Measurements from ENCODE around the gene TUBB4B.

Gene TUBB4B
- 130 to 300 (median 206) reads per million in 4 experiments for total RNA-seq

DNA sequence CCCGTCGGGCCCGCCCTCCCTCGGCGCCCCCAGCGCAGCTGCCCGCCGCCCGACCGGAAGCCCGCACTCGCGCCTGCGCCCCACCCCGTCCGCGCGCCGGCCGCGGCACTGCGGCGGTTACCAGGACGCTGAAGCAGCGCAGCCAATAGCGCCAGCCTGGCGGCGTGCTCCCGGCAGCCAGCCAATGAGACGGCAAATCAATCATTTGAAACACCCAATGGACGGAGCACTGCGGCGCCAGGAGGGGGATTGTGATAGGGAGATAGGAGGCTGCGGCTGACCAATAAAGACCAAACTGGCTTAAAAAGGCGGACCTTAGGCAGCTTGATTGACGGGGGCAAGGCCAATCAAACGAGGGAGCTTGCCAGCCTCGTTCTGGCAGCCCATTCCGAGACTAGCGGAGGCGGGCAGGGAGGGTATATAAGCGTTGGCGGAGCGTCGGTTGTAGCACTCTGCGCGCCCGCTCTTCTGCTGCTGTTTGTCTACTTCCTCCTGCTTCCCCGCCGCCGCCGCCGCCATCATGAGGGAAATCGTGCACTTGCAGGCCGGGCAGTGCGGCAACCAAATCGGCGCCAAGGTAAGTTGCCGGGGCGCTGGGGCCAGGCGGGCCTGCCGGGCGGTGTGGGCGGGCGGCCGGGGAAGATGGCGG is at the start of gene TUBB4B:
TUBB4B (plus strand) TSS at position 447 of the 649 bp plus-strand sequence; CDS start at position 521, 74 bp downstream.
- peak; percentile 96 for DNase-seq

DNA sequence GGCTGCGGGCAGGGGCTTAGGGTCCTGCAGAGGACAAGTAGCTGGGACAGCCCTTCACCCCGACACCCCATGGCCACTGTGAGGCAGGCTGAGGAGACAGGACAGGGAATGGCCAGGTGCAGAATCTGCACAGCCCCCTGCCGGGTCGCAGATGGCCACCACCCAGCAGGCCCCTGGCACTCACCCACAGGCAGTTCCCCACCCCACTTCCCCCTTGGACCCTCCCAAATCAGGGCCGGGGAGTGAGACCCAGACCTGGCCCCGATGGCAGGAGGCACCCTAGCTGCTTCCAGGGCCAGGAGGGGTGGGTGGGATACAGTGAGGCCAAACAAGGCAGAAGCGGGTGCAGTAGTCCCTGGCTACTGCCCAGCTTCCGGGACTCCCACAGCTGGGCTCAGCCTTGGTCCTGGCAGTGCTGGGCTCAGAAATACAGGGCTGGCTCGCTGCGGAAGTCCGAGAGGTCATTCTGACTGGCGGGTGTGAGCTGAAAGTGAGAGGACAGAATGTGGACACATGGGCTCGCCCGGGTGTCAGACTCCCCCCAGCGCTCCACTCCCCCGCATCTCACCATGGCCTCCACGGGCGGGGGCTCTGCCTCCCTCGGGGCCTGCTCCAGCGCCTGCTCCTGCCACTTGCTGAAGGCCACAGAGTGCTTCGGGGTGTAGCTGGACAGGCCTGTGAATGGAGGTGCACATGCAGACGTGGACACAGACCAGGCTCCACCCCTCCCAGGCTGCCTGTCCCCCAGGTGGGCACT is 49.2 kb upstream of the TUBB4B start:
- DNase-seq: no peak

DNA sequence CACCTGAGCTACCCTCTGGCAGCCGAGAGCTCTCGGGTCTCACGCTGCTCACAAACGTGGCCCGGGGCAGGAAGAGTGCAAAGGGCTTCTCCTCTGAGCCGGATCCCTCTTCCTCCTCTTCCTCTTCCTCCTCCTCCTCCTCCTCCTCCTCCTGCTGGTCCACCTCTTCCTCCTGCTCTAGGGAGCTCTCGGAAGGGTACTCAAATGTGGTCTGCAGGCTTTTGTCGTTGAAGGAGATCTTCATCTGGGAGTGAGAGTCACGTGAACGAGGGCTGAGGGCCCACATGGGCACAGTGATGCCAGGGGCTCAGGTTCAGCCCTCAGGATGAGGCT is 48.7 kb upstream of the TUBB4B start:
- DNase-seq: no peak

DNA sequence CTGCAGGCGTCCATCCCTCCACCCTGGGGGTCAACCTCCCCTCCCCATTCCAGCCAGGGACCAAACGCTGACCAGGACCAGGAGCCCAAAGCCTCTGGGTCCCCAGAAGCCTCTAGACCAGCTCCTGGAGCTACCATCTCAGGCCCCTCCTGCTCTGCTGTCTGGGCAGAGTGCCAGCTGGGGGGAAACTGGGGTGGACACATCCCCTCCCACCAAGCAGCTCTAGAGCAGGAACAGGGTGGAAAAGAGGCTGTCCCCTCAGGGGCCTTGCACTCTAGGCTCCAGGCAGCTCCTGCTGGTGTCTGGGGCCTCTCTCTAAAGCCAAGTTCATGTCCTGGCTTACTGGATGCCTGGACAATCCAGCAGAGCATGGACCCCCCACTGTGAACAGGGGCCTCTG is 48.2 kb upstream of the TUBB4B start:
- DNase-seq: no peak

DNA sequence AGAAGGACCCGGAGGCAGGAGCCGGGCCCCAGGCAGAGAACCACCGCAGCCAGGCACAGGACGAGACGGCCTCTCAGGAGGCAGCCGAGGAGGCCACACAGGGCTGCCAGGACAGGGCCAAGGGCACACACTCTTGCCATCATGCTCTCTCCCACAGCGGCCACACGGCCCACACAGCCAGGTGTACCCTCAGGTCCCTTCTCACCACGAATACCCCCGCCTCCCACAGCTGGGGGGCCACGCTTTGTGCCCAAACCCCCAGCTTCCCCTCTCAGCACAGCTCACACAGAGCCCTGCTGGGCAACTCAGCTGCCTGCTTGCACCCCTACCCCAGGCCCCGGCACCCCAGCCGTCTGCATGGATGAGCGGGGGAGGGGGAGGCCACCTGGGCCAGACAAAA is 47.3 kb upstream of the TUBB4B start:
- no peak for DNase-seq

DNA sequence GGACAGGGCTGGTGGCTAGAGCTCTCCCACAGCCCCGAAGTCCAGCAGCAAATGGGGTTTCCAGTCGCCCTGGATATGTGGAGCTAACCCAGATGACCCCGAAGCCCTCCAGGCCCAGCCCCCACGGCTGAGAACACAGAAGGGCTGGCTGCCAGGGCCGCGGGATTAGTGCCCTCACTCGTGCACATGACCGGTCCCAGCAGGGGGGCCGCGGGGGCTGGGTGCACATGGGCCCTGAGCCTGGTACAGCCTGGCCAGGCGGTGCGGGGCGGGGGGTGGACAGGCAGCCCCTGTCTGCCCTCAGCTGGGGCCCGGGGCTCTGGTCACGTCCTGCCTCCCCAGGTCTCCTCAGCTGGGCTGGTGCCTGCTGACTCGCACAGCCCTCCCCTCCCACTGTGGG is 46.7 kb upstream of the TUBB4B start:
- DNase-seq: no peak

DNA sequence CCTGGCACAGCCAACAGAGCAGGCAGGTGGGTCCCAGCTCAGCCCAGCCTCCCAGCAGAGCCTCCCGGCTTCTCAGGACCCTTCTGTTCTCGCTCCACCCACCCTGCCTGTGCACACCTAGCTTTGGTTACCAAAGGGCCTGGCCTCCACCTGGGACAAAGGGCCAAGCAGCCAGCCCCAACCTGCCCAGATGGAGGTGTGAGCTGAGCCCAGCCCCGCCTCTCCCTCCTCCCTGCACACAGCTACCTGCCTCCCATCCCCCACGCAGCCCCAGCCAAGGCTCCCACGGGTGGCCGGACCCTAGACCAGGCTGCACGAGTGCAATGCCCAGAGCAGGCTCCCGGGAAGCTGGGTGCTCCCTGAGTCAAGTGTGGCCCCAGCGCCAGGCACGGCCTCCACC is 46.2 kb upstream of the TUBB4B start:
- DNase-seq: no peak

DNA sequence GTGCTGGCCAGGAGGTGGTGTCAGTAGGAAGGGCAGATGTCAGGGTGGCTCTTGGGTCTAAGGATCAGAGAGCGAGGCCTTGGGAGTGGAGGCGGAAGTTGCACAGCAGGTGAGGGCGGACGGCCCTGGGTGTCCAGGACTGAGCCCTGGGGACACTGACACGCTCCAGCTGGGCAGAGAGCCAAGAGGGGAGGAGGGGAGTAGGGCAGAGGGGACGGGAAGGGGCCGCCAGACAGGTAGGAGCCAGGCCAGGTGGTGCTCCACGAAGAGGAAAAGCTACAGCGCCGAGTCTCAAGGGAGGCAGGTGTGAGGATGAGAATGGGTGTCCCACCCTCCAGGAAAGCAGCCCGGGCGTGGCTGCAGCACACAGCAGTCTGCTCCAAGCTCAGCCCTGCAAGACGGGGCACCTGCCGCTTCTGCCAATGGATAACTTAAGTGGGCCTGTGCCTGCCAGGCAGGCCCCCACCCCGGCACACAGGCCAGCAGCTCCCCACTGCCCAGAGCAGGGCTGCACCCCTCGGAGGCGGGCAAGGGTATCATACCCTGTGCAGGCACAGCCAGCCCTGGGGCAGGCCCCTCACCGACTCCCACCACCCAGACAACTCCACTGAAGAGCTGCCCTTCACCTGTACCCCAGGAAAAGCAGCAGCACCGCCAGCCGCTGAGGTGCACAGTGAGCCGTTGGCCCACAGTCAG is 45.4 kb upstream of the TUBB4B start:
- no peak for DNase-seq

DNA sequence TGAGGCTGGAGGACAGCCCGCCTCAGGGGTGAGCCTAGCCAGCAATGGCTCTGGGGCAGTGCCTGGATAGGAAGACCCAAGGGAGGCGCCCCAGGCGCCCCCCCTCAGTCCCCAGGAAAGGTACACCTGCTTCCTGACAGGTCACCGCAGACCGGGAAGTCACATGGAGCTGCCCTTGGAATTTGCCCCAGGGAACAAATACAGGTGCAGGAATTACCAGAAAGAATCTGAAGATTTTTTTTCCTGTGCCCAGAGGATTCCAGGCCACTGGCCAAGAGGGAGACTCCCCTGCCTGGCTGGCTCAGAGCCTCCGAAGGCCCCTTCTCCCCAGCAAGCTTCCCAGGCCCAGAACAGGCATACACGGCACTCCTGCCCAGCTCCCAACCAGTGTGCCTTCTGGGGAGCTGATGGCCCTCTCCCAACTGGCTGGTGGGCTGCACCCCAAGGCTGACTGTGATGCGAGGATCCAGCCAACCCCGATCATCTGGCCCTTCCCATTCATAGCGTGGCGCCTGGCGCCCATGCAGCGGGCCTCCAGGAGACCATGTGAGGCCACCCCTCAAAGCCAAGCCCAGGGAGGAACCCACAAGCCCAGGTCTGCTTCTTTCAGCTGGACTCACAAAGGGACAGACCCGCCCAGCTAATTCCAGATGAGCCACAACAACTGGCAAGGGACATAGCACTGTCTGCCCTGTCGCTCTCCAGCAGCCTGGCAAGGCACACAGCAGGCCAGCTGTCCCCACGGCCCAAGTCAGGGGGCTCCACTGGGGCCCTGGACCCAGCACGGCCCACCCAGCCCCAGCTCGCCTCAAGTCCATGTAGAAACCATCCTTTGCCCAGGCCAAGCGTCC is 42.8 kb upstream of the TUBB4B start:
- DNase-seq: no peak

DNA sequence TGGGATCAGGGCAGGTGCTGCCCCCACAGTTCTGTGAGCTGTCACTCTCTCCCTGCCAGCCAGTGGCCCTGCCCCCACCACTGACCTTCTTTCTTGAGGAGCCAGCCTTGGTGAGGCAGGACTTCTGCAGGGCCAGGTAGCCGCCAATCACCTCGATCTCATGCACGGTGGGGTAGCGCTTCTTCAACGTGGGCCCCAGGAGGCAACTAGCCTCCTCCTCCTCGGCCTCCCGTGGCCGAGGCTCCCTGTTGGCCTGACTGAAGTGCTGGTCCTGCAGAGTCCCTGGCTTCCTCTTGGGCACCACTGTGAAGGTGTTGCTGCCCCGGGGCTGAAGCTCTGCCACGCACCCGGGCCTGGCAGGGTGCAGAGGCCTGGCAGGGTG is 42.2 kb upstream of the TUBB4B start:
- DNase-seq: no peak

DNA sequence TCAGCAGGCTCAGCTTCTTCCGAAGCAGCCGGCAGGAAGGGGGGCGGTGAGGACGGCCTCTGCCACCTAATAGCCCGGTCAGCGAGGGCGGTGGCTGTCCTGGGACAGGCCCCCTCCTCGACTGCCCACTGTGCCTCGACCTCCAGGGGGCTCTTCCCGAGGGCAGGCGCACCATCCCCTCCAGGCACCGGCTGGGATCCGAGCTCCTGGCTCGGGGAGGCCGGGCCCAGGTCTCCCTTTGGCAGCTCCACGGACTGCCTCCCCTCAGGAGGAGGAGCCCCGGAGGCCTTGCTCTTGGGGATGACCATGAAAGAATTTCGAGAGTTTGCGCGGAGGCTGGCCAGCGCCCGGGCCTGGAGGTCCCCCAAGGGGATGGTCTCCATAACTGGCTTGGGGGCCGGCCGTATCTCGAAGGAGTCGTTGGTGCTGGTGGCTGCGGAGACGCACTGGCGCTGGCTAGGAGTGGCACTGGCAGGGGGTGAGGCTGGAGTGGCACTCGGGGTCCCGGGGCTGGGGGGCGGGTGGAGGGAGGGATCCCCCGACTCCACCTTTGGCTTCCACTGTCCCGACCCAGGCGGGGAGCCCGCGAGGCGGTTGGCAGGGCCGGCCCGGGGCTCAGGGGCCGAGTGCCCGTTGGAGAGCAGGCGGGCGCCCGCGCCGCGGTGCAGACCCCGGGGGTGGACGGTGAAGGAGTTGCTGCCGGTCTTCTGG is 41.5 kb upstream of the TUBB4B start:
- DNase-seq: no peak

DNA sequence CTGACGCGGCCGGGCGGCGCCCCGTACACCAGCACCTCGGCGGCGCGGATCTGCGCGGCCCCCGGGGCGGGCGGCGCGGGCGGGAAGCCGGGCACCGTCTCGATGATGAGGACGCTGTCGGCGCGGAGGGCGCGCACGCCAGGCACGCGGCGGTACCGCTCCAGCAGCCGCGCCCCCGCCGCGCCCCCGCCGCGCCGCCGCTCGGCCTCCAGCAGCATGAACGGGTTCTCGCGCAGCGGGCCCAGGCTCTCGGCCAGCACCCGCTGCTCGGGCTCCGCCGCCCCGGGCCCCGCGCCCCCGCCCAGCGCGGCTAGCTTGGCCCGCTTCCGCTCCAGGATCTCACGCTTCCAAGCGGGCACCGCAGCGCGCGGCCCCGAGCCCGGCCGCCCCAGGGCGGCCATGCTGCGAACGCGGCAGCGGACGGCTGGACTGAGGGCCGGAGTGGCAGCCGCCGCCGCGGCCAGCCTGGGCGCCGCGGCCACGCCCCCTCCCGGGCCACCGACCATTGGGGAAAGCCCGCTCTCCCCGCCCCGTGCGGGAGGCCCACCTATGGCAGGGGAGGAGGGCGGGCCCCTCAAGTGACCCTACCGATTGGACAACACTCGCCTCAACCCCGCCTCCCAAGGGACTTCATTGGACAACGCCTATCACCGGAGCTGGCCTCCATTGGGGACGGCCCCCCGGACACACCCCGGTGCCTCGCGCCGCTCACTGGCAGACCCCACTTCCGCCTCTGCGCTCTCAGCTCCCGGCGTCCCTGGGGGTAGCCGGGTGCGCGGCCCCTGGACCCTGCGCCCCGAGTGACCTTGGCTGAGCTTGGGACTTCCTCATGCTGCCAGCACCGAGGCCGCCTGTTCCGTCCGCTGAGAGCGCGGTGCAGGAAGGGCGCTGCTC is 40.5 kb upstream of the TUBB4B start, which contains the start of gene TPRN:
TPRN (minus strand) TSS at position 431 of the 894 bp plus-strand sequence; CDS start at position 401, 30 bp downstream.
- peak; percentile 98 for DNase-seq

DNA sequence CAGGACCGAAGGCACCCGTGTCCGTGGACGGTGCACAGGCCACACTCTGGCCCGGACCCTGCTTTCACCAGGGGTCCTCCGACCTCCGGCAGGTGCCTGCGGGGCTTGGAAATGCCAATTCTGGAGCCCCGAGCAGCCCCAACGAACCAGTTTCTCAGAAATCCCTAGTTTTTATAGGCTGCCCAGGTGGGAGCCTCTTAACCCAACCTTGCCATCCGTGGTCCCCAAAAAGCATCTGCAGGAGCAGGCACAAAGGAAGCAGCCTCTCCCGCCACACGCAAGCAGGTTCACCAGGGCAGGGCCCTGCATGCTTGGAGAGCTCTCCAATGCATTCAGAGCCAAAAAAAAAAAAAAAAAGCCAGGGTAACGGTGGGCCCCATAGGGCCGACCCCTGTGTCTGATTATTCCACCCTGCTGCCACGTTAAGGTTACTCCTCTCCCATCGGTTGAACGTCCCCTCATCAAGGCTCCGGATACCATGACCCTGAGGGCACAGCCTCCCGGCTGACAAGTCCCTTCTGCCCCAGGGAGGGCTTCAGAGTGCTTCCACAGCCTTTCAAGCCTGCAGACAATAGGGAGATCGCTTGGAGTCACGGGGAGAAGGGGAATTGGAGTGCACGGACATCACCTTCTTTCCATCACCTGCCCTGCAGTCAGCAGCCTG is 39.8 kb upstream of the TUBB4B start:
- DNase-seq: no peak

DNA sequence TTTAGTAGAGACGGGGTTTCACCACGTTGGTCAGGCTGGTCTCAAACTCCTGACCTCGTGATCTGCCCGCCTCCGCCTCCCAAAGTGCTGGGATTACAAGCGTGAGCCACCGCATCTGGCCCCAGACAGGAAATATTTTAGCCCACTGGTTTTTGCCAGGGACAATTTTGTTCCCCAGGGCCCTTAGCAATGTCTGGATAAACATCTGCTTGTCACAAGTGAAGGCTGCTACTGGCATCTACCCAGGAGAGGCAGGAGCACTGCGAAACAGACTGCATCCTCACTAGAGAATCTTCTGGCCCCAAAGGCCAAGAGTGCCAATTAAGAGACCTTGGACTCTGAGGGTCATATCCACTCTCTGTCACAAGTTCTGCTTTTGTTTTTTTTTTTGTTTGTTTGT is 38.1 kb upstream of the TUBB4B start:
- DNase-seq: no peak

DNA sequence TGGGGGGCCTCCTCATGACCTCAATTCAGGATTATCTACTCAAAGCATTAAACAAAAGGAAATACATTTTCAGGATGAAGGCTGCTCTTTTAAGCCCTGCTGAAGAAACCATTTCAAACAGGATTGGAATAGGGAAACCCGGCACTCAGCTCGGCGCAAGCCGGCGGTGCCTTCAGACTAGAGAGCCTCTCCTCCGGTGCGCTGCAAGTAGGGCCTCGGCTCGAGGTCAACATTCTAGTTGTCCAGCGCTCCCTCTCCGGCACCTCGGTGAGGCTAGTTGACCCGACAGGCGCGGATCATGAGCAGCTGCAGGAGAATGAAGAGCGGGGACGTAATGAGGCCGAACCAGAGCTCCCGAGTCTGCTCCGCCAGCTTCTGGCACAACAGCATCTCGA is 36.4 kb upstream of the TUBB4B start:
- DNase-seq: no peak

DNA sequence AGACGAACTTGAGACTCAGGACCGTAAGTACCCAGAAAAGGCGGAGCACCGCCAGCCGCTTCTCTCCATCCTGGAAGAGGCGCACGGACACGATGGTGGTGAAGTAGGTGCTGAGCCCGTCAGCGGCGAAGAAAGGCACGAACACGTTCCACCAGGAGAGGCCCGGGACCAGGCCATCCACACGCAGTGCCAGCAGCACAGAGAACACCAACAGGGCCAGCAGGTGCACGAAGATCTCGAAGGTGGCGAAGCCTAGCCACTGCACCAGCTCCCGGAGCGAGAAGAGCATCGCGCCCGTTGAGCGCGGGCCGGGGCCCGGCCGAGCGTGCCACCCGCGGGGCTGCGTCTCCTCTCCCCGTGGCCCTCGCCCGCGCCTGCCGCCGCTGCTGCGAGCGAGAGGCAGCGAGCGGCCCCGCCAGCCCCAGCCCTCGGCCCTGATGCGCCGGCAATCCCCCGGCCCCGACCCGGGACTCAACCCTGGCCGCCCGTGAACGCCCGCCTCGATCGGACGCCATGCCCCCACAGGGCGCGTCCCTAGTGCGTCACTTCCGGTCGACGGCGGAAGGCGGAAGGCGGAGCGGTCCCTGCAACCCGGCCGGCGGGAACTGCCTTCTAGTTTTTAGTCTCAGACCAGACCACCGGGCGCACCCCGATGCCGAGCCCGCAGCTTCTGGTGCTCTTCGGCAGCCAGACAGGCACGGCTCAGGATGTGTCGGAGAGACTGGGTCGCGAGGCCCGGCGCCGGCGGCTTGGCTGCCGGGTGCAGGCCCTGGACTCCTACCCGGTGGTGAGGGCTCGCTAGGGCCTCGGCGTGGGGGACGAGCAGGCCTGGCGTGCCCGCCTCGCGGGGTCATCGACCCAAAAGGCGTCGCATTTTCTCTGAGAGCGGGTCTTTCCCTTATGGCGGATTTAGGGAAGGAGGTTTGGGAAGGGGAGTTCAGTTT is 35.7 kb upstream of the TUBB4B start, which contains the start of the genes NDOR1 and TMEM203:
NDOR1 (plus strand) TSS at position 575 of the 944 bp plus-strand sequence; CDS start at position 653, 78 bp downstream.
TMEM203 (minus strand) TSS at position 523 of the 944 bp plus-strand sequence; CDS start at position 289, 234 bp downstream.
- DNase-seq: peak; percentile 90

DNA sequence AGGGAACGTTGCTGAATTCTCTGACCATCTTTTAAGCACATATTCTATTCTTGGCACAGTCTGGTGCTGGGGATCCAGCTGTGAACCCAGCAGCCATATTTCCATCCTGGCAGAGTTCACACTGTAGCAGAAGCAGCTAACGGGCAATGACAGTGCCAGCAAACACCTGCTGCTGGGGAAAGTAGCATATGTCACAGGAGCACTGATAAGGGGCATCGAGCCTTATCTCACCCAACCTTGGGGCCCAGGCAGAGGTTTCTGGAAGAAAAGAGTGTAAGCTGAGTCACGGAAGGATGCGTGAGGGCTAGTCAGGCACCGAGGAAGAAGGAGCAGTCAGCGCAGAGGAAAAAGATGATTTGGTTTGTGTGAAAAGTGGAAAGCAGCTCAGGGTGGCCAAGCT is 34.5 kb upstream of the TUBB4B start:
- no peak for DNase-seq

DNA sequence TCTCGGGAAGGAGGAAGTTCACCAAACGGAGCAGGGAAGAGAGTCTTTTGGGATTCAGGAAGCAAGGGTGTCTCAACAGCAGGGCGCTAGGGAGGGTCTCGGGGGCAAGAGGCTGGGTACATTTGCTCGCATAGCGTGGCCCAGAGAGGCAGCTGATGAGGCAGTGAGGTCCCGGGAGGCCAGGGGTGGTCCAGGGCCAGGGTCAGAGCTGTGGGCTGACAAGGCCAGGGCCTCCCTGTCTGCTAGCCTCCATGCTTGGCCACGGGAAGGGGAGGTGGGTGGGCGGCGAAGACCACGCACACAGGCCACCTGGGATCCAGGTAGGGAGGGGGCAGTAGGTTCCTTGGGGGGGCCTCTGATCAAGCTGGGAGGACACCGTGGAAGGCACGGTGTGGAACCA is 29.6 kb upstream of the TUBB4B start:
- DNase-seq: no peak

DNA sequence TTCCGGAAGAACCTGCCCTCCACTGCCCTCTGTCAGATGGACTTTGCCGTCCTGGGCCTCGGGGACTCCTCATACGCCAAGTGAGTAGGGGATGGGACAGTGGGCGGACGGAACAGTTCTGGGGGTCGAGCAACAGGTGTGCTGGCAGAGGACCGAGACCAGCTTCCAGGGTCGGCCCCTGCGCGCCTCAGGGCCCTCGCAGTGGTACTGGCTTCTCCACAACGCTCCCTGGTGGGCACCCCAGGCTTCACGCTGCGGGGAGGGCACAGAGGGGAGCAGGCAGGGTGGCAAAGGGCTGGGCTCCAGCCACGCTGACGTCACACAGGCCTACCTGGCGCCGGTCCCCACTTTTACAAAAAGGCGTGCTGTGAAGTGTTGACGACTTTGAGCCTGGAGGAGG is 28.6 kb upstream of the TUBB4B start:
- no peak for DNase-seq

All from effector CD8-positive, alpha-beta T cell (primary cell).